GM21528 (cell line): Measurements from ENCODE around the gene IL19.

Source experiments
- ATAC-seq: cut with Tn5 transposase; IDR thresholded peaks from one replicate; pipeline ENCODE4 v1.9.1; 2021; ENCODE audit warnings: mild to moderate bottlenecking, moderate library complexity; ENCODE audit not compliant: unreplicated experiment, low FRiP score

Gene IL19

GRCh38 chr1:206797534-206798383, 27.2 kb downstream of the IL19 start:
- no peak for ATAC-seq

- ATAC-seq = no peak
Measured at GRCh38 chr1:206798384-206798996, 27.9 kb downstream of the IL19 start.

- no peak for ATAC-seq
Measured at GRCh38 chr1:206799311-206799710, 28.7 kb downstream of the IL19 start.

GRCh38 chr1:206800411-206800810, 29.8 kb downstream of the IL19 start:
- no peak for ATAC-seq

- no peak for ATAC-seq
Measured at GRCh38 chr1:206800891-206801290, 30.3 kb downstream of the IL19 start.

GRCh38 chr1:206801467-206801866, 30.9 kb downstream of the IL19 start:
- no peak for ATAC-seq

- no peak for ATAC-seq
Measured at GRCh38 chr1:206802401-206802800, 31.8 kb downstream of the IL19 start.

GRCh38 chr1:206803221-206803730, 32.7 kb downstream of the IL19 start:
- peak; percentile 98 for ATAC-seq

- no peak for ATAC-seq
Measured at GRCh38 chr1:206804156-206804737, 33.7 kb downstream of the IL19 start.

- ATAC-seq = no peak
Measured at GRCh38 chr1:206805357-206805756, 34.8 kb downstream of the IL19 start.

- peak; percentile 56 for ATAC-seq
Measured at GRCh38 chr1:206808615-206809014, 38.0 kb downstream of the IL19 start.

GRCh38 chr1:206809504-206810084, 39.0 kb downstream of the IL19 start:
- ATAC-seq = no peak

GRCh38 chr1:206812471-206812870, 41.9 kb downstream of the IL19 start:
- ATAC-seq = no peak

- ATAC-seq = no peak
Measured at GRCh38 chr1:206814716-206815341, 44.3 kb downstream of the IL19 start.

- peak; percentile 74 for ATAC-seq
Measured at GRCh38 chr1:206816390-206817287, 46.1 kb downstream of the IL19 start.

- ATAC-seq = no peak
Measured at GRCh38 chr1:206821493-206821892, 50.9 kb downstream of the IL19 start.

- ATAC-seq = no peak
Measured at GRCh38 chr1:206823727-206824126, 53.2 kb downstream of the IL19 start.

- ATAC-seq = no peak
Measured at GRCh38 chr1:206824331-206824730, 53.8 kb downstream of the IL19 start.

- ATAC-seq = no peak
Measured at GRCh38 chr1:206826394-206826793, 55.8 kb downstream of the IL19 start.

GRCh38 chr1:206828061-206828460, 57.5 kb downstream of the IL19 start:
- no peak for ATAC-seq
